H9 (cell line): ENCODE results near the gene IGF1R. TPM values are rescaled to one million over a fixed set of nuclear protein-coding genes. Genes with fewer than 3 reads are reported as not detected.
A peak's percentile ranks its signal among the peaks of the same experiment; 100 is the strongest.

ENCODE experiments used
- DNase-seq: peaks from one replicate; pipeline ENCODE4 v3.0.0-alpha.2; 2017
- H2AFZ ChIP-seq: one replicate; pipeline ENCODE4 v1.6.1; 2013; ENCODE audit warnings: mild to moderate bottlenecking, low read length, control low read depth, moderate library complexity
- H2AK5ac ChIP-seq: 2 replicates; pipeline ENCODE4 v1.6.1; 2013; ENCODE audit warnings: low read length, control low read depth, mixed read lengths; ENCODE audit not compliant: insufficient read length
- H2BK120ac ChIP-seq: one replicate; pipeline ENCODE4 v1.6.1; 2013; ENCODE audit warnings: low read depth, mild to moderate bottlenecking, low read length, control low read depth, inconsistent platforms; ENCODE audit not compliant: poor library complexity, severe bottlenecking
- H2BK12ac ChIP-seq: 2 replicates; pipeline ENCODE4 v1.6.1; 2013; ENCODE audit warnings: low read length, control low read depth, mixed read lengths, low read depth; ENCODE audit not compliant: insufficient read length
- H2BK15ac ChIP-seq: 2 replicates; pipeline ENCODE4 v1.6.1; 2013; ENCODE audit warnings: low read depth, low read length, control low read depth
- H2BK20ac ChIP-seq: one replicate; pipeline ENCODE4 v1.6.1; 2013; ENCODE audit warnings: low read depth, mild to moderate bottlenecking, low read length, control low read depth, inconsistent platforms; ENCODE audit not compliant: poor library complexity, severe bottlenecking
- H2BK5ac ChIP-seq: 2 replicates; pipeline ENCODE4 v1.6.1; 2013; ENCODE audit warnings: low read length, control low read depth, mixed read lengths; ENCODE audit not compliant: insufficient read length
- H3K14ac ChIP-seq: 2 replicates; pipeline ENCODE4 v1.6.1; 2013; ENCODE audit warnings: low read length, control low read depth; ENCODE audit not compliant: insufficient read depth
- H3K18ac ChIP-seq: 2 replicates; pipeline ENCODE4 v1.6.1; 2013; ENCODE audit warnings: low read depth, mild to moderate bottlenecking, mixed read lengths, low read length, control low read depth; ENCODE audit not compliant: insufficient read length
- H3K23ac ChIP-seq: 2 replicates; pipeline ENCODE4 v1.6.1; 2013; ENCODE audit warnings: low read length, control low read depth, mixed read lengths, low read depth; ENCODE audit not compliant: insufficient read length
- H3K23me2 ChIP-seq: 2 replicates; pipeline ENCODE4 v1.6.1; 2013; ENCODE audit warnings: low read depth, mild to moderate bottlenecking, mixed read lengths, low read length, control low read depth; ENCODE audit not compliant: insufficient read length, poor library complexity, severe bottlenecking
- H3K27ac ChIP-seq: 2 replicates; pipeline ENCODE4 v1.5.1; 2013; ENCODE audit warnings: low read length, control low read depth, mixed read lengths, low read depth; ENCODE audit not compliant: insufficient read length
- H3K27me3 ChIP-seq: 2 replicates; pipeline ENCODE4 v1.6.1; 2013; ENCODE audit warnings: low read length, control low read depth, inconsistent platforms; ENCODE audit not compliant: insufficient read depth
- H3K4ac ChIP-seq: 2 replicates; pipeline ENCODE4 v1.6.1; 2013; ENCODE audit warnings: low read depth, mild to moderate bottlenecking, control low read depth, inconsistent platforms, low read length, moderate library complexity
- H3K4me1 ChIP-seq: 2 replicates; pipeline ENCODE4 v1.6.1; 2013; ENCODE audit warnings: low read length, control low read depth, inconsistent platforms; ENCODE audit not compliant: insufficient read depth
- H3K4me2 ChIP-seq: 2 replicates; pipeline ENCODE4 v1.6.1; 2013; ENCODE audit warnings: low read length, control low read depth, mixed read lengths; ENCODE audit not compliant: insufficient read length, insufficient read depth
- H3K56ac ChIP-seq: 2 replicates; pipeline ENCODE4 v1.6.1; 2013; ENCODE audit warnings: low read depth, mild to moderate bottlenecking, mixed read lengths, low read length, control low read depth; ENCODE audit not compliant: insufficient read length
- H3K79me1 ChIP-seq: 2 replicates; pipeline ENCODE4 v1.6.1; 2013; ENCODE audit warnings: low read depth, mild to moderate bottlenecking, moderate library complexity, low read length, control low read depth, inconsistent platforms; ENCODE audit not compliant: insufficient read depth, poor library complexity, severe bottlenecking
- H3K79me2 ChIP-seq: 2 replicates; pipeline ENCODE4 v1.6.1; 2013; ENCODE audit warnings: low read length, control low read depth, inconsistent platforms; ENCODE audit not compliant: insufficient read depth
- H3K9ac ChIP-seq: 2 replicates; pipeline ENCODE4 v1.6.1; 2013; ENCODE audit warnings: low read length, control low read depth, mixed read lengths; ENCODE audit not compliant: insufficient read length; ENCODE audit errors: extremely low read depth
- H3K9me3 ChIP-seq: one replicate; pipeline ENCODE4 v1.6.1; 2013; ENCODE audit warnings: low read depth, low read length, inconsistent platforms; ENCODE audit not compliant: control insufficient read depth
- H3T11ph ChIP-seq: one replicate; pipeline ENCODE4 v1.6.1; 2013; ENCODE audit warnings: mild to moderate bottlenecking, low read length, control low read depth, inconsistent platforms
- H4K20me1 ChIP-seq: one replicate; pipeline ENCODE4 v1.6.1; 2013; ENCODE audit not compliant: control insufficient read depth, insufficient read length, insufficient read depth
- H4K5ac ChIP-seq: 2 replicates; pipeline ENCODE4 v1.6.1; 2013; ENCODE audit warnings: low read depth, mild to moderate bottlenecking, mixed read lengths, low read length, control low read depth; ENCODE audit not compliant: insufficient read length
- H4K8ac ChIP-seq: replicated peaks from 2 replicates; pipeline ENCODE4 v1.6.1; 2013; ENCODE audit warnings: low read length, control low read depth, mixed read lengths, low read depth; ENCODE audit not compliant: insufficient read length
- H4K91ac ChIP-seq: 2 replicates; pipeline ENCODE4 v1.6.1; 2013; ENCODE audit warnings: low read depth, mild to moderate bottlenecking, moderate library complexity, mixed read lengths, low read length, control low read depth; ENCODE audit not compliant: insufficient read length
- H3K27ac Mint-ChIP-seq, 3 experiments: 2 replicates in 2 of 3; 3 replicates in 1 of 3; pipeline ENCODE4 v1.8.0; 2020 to 2021; ENCODE audit warnings: mixed read lengths in 3 of 3, mild to moderate bottlenecking in 1 of 3, moderate library complexity in 1 of 3
- H3K27me3 Mint-ChIP-seq: 2 replicates; pipeline ENCODE4 v1.8.0; 2021; ENCODE audit warnings: low read depth, mild to moderate bottlenecking, moderate library complexity, mixed read lengths
- H3K36me3 Mint-ChIP-seq, 3 experiments: 2 replicates in 2 of 3; 3 replicates in 1 of 3; pipeline ENCODE4 v1.8.0; 2020 to 2021; ENCODE audit warnings: low read depth in 3 of 3, mixed read lengths in 3 of 3; ENCODE audit not compliant: insufficient read depth in 1 of 3
- H3K4me1 Mint-ChIP-seq, 2 experiments: 2 replicates each; pipeline ENCODE4 v1.8.0; 2020; ENCODE audit warnings: mixed read lengths in 2 of 2
- H3K4me3 Mint-ChIP-seq, 2 experiments: 2 replicates in 1 of 2; 3 replicates in 1 of 2; pipeline ENCODE4 v1.8.0; 2020 to 2021; ENCODE audit warnings: mild to moderate bottlenecking in 2 of 2, mixed read lengths in 2 of 2, moderate library complexity in 1 of 2
- H3K9me3 Mint-ChIP-seq, 2 experiments: 2 replicates in 1 of 2; 3 replicates in 1 of 2; pipeline ENCODE4 v1.8.0; 2020; ENCODE audit warnings: mild to moderate bottlenecking in 2 of 2, mixed read lengths in 2 of 2, moderate library complexity in 1 of 2
- CTCF ChIP-seq: fragments of 200-600 bp; sonication (generic); conservative IDR thresholded peaks from 3 replicates; pipeline ENCODE4 v1.8.0; 2021; ENCODE audit warnings: antibody characterized with exemption, mild to moderate bottlenecking
- WGBS: extraction: QIAGEN DNeasy Blood & Tissue Kit; methylation state at CpG from one replicate; pipeline ENCODE4 v1.1.7; 2013; ENCODE audit warnings: missing lambda C conversion rate, low lambda C conversion rate, mixed read lengths; ENCODE audit not compliant: insufficient read length; ENCODE audit errors: extremely low coverage; 5-methylcytosine and 5-hydroxymethylcytosine counted together
- total RNA-seq: library from RNA; stranded (reverse); gene quantifications from 2 replicates; pipeline ENCODE4 v1.2.1, GENCODE V29; 2021

The IGF1R gene
- total RNA-seq, 1 experiment from 2014 or later = 70.0 TPM

DNA sequence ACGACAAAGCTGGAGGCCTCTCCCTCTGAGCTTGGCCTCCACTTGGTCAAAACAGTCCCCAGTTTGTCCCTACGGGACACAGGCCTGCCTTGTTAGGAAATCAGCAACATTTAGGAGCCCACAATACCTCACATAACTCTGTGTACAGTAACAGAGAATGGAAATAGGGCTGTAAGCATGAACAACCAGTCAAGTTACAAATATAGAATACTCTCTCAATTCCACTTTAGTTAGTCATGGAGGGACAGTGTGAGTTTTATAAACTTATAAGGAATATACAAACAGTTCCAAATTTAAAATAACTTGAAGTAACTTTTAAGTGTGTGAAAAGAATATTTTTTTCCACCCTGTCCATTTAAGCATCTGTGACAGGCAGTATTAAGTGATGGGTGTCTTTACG, 229.8 kb downstream of the IGF1R start:
- H3K27me3 ChIP-seq = no peaks in the 10 kb centered on the region
- no peak for TF ChIP-seq CTCF
- no peak for DNase-seq
- H3K9ac ChIP-seq = no peak overlapping the region
- no peak overlapping the region for H3T11ph ChIP-seq
- WGBS = no CpG with 5 or more reads among the region's 3 CpGs
- no peak overlapping the region for H2BK20ac ChIP-seq
- H2BK120ac ChIP-seq = no peak overlapping the region
- H3K27ac ChIP-seq = no peak overlapping the region
- Mint-ChIP-seq H3K36me3 (no peaks in the 10 kb centered on the region), H3K27me3 (no peaks in the 10 kb centered on the region), H3K4me1 (peaks cover 41 to 49% of the 10 kb centered on the region in 2 experiments), H3K27ac (peak overlapping the region in 1 of 3 experiments; percentile 23; a peak in 1 of 7 replicates), H3K4me3 (no peak overlapping the region), H3K9me3 (no peaks in the 10 kb centered on the region)
- no peak overlapping the region for H2BK5ac ChIP-seq
- no peak overlapping the region for H2AK5ac ChIP-seq
- H4K20me1 ChIP-seq = no peaks in the 10 kb centered on the region
- H4K8ac ChIP-seq = no peak overlapping the region
- H2BK12ac ChIP-seq = no peak overlapping the region
- no peak overlapping the region for H2BK15ac ChIP-seq
- no peak overlapping the region for H3K14ac ChIP-seq
- no peak overlapping the region for H3K56ac ChIP-seq
- no peak overlapping the region for H3K4ac ChIP-seq
- no peak overlapping the region for H3K23ac ChIP-seq
- H2AFZ ChIP-seq = no peak overlapping the region
- H3K4me1 ChIP-seq = peaks cover 7% of the 10 kb centered on the region; the same call in 1 of the 2 replicates
- H3K23me2 ChIP-seq = no peaks in the 10 kb centered on the region
- peaks cover 4% of the 10 kb centered on the region for H3K79me1 ChIP-seq
- H3K4me2 ChIP-seq = no peak overlapping the region
- peaks cover 25% of the 10 kb centered on the region; the same call in 1 of the 2 replicates for H3K79me2 ChIP-seq
- H4K91ac ChIP-seq = no peak overlapping the region
- no peaks in the 10 kb centered on the region for H3K9me3 ChIP-seq
- no peak overlapping the region for H4K5ac ChIP-seq
- H3K18ac ChIP-seq = no peak overlapping the region
